Endothelial cell of umbilical vein (primary cell): ENCODE data around the gene NCL.
"Not testable (repeated sequence)": the region's sequence is repeated elsewhere in the genome, so short reads cannot be mapped to it uniquely, and the experiment has no call there.

Source experiments
- EZH2 ChIP-seq: IDR thresholded peaks from 2 replicates; pipeline ENCODE4 v1.6.1; 2012; ENCODE audit warnings: borderline replicate concordance, low read depth, mild to moderate bottlenecking, moderate library complexity, low read length, inconsistent platforms; ENCODE audit not compliant: severe bottlenecking
- POLR2A ChIP-seq: IDR thresholded peaks from 2 replicates; pipeline ENCODE4 v1.6.1; 2012; ENCODE audit warnings: low read depth, mild to moderate bottlenecking, control low read depth, low read length
- POLR2AphosphoS5 ChIP-seq: IDR thresholded peaks from 2 replicates; pipeline ENCODE4 v1.6.1; 2012; ENCODE audit warnings: low read depth, mild to moderate bottlenecking, control low read depth, low read length, moderate library complexity; ENCODE audit not compliant: insufficient read depth
- TF ChIP-seq, protein P1 (sequence below), 2 donors: IDR thresholded peaks; 1 replicate in 1 of 2; 2 replicates in 1 of 2; pipeline ENCODE4 v1.5.1; 2011; ENCODE audit warnings: low read length in 2 of 2, mild to moderate bottlenecking in 2 of 2, moderate library complexity in 2 of 2, control low read depth in 1 of 2, inconsistent platforms in 1 of 2, low read depth in 1 of 2; ENCODE audit not compliant: insufficient read depth in 1 of 2; ENCODE audit errors: extremely low read depth in 1 of 2

DNA sequence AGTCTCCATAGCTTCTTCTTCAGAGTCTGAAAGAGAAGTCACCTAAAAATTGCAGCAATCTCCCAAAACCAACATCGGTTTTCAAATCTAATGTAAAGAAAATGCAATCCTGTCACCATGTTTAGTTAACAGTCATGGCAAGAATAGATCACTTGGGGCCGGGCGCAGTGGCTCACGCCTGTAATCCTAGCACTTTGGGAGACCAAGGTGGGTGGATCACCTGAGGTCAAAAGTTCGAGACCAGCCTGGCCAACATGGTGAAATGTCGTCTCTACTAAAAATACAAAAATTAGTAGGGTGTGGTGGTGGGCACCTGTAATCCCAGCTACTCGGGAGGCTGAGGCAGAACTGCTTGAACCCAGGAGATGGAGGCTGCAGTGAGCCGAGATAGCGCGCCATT is 3.4 kb downstream of the NCL start:
- not testable (repeated sequence) for TF ChIP-seq POLR2A, EZH2, POLR2AphosphoS5
- TF ChIP-seq, protein P1, sequence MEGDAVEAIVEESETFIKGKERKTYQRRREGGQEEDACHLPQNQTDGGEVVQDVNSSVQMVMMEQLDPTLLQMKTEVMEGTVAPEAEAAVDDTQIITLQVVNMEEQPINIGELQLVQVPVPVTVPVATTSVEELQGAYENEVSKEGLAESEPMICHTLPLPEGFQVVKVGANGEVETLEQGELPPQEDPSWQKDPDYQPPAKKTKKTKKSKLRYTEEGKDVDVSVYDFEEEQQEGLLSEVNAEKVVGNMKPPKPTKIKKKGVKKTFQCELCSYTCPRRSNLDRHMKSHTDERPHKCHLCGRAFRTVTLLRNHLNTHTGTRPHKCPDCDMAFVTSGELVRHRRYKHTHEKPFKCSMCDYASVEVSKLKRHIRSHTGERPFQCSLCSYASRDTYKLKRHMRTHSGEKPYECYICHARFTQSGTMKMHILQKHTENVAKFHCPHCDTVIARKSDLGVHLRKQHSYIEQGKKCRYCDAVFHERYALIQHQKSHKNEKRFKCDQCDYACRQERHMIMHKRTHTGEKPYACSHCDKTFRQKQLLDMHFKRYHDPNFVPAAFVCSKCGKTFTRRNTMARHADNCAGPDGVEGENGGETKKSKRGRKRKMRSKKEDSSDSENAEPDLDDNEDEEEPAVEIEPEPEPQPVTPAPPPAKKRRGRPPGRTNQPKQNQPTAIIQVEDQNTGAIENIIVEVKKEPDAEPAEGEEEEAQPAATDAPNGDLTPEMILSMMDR (IDR thresholded peaks at IDR 0.05; ENCODE audit: extremely low read depth in 1 of 2, insufficient read depth in 1 of 2, low read depth in 1 of 2, low read length in 2 of 2) = not testable (repeated sequence)
